ENCODE data around the gene RBM19. TPM values are rescaled to one million over a fixed set of nuclear protein-coding genes. Genes with fewer than 3 reads are reported as not detected.

RBM19 gene
- total and polyA plus RNA-seq, 2 of the 4 experiments (the other 2 are of a cell fraction) = 18.7 to 19.2 TPM

- Histone ChIP-seq H3K4me2 (ENCODE audit: low read depth, low read length) (no peak overlapping the region), H4K91ac (ENCODE audit: insufficient read depth, low read depth, low read length) (no peak overlapping the region), H2BK15ac (ENCODE audit: low read depth, low read length) (no peak overlapping the region), H3K56ac (ENCODE audit: extremely low read depth, insufficient read depth, low read length) (no peak overlapping the region), H3K23ac (ENCODE audit: low read depth, low read length) (no peak overlapping the region), H4K20me1 (ENCODE audit: insufficient read depth, low read length) (no peaks in the 10 kb centered on the region), H3K14ac (replicated peaks; ENCODE audit: low read depth, low read length) (no peak overlapping the region), H3K36me3 (ENCODE audit: control insufficient read depth, insufficient read depth, low read length) (no peaks in the 10 kb centered on the region), H3K4me1 (ENCODE audit: control insufficient read depth, insufficient read depth, low read length) (no peaks in the 10 kb centered on the region), H3K79me1 (ENCODE audit: low read depth in 1 of 2, low read length in 2 of 2) (no peaks in the 10 kb centered on the region), H4K8ac (ENCODE audit: low read depth in 2 of 2, low read length in 2 of 2) (no peak overlapping the region), H3K4me3 (ENCODE audit: insufficient read depth, low read depth, low read length) (no peak overlapping the region), H2BK20ac (ENCODE audit: low read depth, low read length) (no peak overlapping the region), H3K4ac (ENCODE audit: low read depth, low read length) (no peak overlapping the region), H3K9ac (ENCODE audit: low read depth, low read length) (no peak overlapping the region), H2BK5ac (ENCODE audit: low read depth, low read length, poor library complexity, severe bottlenecking) (no peak overlapping the region), H2AK9ac (replicated peaks; ENCODE audit: low read depth, low read length, poor library complexity) (no peak overlapping the region), H3K9me1 (ENCODE audit: insufficient read depth, low read length) (peaks cover 5% of the 10 kb centered on the region; the same call in 1 of the 2 replicates), H3K9me3 (ENCODE audit: control insufficient read depth, insufficient read depth, low read length) (no peaks in the 10 kb centered on the region), H2BK120ac (ENCODE audit: low read depth, low read length) (no peak overlapping the region), H3K18ac (ENCODE audit: low read depth, low read length) (no peak overlapping the region), H3K27me3 (ENCODE audit: control insufficient read depth, insufficient read depth, low read length) (peaks cover 13% of the 10 kb centered on the region), H3K27ac (ENCODE audit: insufficient read depth, low read length) (no peak overlapping the region), H2AFZ (replicated peaks; ENCODE audit: low read length, poor library complexity) (no peak overlapping the region), H4K5ac (ENCODE audit: low read depth, low read length) (no peak overlapping the region), H2AK5ac (ENCODE audit: low read depth, low read length) (no peak overlapping the region)
- dilution Hi-C loops (cut with HindIII; ENCODE audit: low sequenced_read_pairs, unreplicated experiment) = no loop called here
- ChIA-PET CTCF (no interaction called here), POLR2A (ENCODE audit: unreplicated experiment) (no interaction called here)
- 80% methylated on average over 1 of the region's 2 CpGs; no CpG with 5 or more reads in 1 of the 2 experiments for WGBS, 2 experiments (ENCODE audit: extremely low coverage in 2 of 2, insufficient read length in 1 of 2)
- no peak for ATAC-seq (ENCODE audit: low read depth)
- DNase-seq = no peak
- intact Hi-C loops (cut with micrococcal nuclease) = no loop called here
- no TSS peak for BruUV-seq (replicated peaks)
- in situ Hi-C loops (cut with MboI; ENCODE audit: low sequenced_read_pairs) = no loop called here
- TF ChIP-seq FOS (IDR thresholded peaks at IDR 0.05; ENCODE audit: low read depth, low read length) (no peak), POLR2A (IDR thresholded peaks at IDR 0.05; ENCODE audit: low read depth, low read length) (no peak), SMC3 (IDR thresholded peaks at IDR 0.05; ENCODE audit: low read depth, low read length) (no peak), MAZ (IDR thresholded peaks at IDR 0.05; ENCODE audit: borderline replicate concordance, low read depth, low read length) (no peak), BHLHE40 (IDR thresholded peaks at IDR 0.05; ENCODE audit: low read depth, low read length) (no peak), RCOR1 (IDR thresholded peaks at IDR 0.05; ENCODE audit: insufficient replicate concordance, low read length) (no peak), CHD1 (IDR thresholded peaks at IDR 0.05; ENCODE audit: low read depth, low read length) (no peak), CEBPB (IDR thresholded peaks at IDR 0.05; ENCODE audit: low read depth, low read length) (no peak), RFX5 (IDR thresholded peaks at IDR 0.05; ENCODE audit: low read depth, low read length) (no peak), RAD21 (IDR thresholded peaks at IDR 0.05; ENCODE audit: low read length) (no peak)
- TF ChIP-seq, protein P1, sequence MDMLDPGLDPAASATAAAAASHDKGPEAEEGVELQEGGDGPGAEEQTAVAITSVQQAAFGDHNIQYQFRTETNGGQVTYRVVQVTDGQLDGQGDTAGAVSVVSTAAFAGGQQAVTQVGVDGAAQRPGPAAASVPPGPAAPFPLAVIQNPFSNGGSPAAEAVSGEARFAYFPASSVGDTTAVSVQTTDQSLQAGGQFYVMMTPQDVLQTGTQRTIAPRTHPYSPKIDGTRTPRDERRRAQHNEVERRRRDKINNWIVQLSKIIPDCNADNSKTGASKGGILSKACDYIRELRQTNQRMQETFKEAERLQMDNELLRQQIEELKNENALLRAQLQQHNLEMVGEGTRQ (IDR thresholded peaks at IDR 0.05; ENCODE audit: low read depth, low read length) = no peak
- TF ChIP-seq, protein P2, sequence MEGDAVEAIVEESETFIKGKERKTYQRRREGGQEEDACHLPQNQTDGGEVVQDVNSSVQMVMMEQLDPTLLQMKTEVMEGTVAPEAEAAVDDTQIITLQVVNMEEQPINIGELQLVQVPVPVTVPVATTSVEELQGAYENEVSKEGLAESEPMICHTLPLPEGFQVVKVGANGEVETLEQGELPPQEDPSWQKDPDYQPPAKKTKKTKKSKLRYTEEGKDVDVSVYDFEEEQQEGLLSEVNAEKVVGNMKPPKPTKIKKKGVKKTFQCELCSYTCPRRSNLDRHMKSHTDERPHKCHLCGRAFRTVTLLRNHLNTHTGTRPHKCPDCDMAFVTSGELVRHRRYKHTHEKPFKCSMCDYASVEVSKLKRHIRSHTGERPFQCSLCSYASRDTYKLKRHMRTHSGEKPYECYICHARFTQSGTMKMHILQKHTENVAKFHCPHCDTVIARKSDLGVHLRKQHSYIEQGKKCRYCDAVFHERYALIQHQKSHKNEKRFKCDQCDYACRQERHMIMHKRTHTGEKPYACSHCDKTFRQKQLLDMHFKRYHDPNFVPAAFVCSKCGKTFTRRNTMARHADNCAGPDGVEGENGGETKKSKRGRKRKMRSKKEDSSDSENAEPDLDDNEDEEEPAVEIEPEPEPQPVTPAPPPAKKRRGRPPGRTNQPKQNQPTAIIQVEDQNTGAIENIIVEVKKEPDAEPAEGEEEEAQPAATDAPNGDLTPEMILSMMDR (conservative IDR thresholded peaks at IDR 0.05; ENCODE audit: low read depth, low read length) = no peak
Measured at GRCh38 chr12:113777751-113778150, 188.4 kb downstream of the RBM19 start.
